WTC11 (cell line): ENCODE data around the gene ARHGAP26. TPM values are rescaled to one million over a fixed set of nuclear protein-coding genes. Genes with fewer than 3 reads are reported as not detected.

ENCODE experiments used
- ATAC-seq: fragments of 200-7000 bp; cut with Tn5 transposase; 2 replicates; pipeline ENCODE4 v1.10.0; 2021; ENCODE audit warnings: mild to moderate bottlenecking, moderate library complexity
- CTCF ChIA-PET: fragments of 300-600 bp; sonication (Branson Sonifier 250); formaldehyde crosslinking; loops from one replicate; lab custom pipeline; 2021; ENCODE audit warnings: antibody characterized with exemption; lab: Charles Lee
- POLR2A ChIA-PET: fragments of 350-600 bp; sonication (Branson Sonifier 250); formaldehyde crosslinking; loops from one replicate; lab custom pipeline; 2021; ENCODE audit warnings: antibody characterized with exemption; lab: Charles Lee
- DNase-seq: peaks from one replicate; pipeline ENCODE4 v3.0.0; 2021; ENCODE audit warnings: low spot score
- H3K27ac Mint-ChIP-seq: 2 replicates; pipeline ENCODE4 v1.8.0; 2021; ENCODE audit warnings: mixed read lengths
- H3K27me3 Mint-ChIP-seq: 2 replicates; pipeline ENCODE4 v1.8.0; 2021; ENCODE audit warnings: low read depth, mild to moderate bottlenecking, moderate library complexity, mixed read lengths
- H3K36me3 Mint-ChIP-seq: 2 replicates; pipeline ENCODE4 v1.8.0; 2021; ENCODE audit warnings: mixed read lengths
- H3K4me1 Mint-ChIP-seq: 2 replicates; pipeline ENCODE4 v1.8.0; 2022; ENCODE audit warnings: mixed read lengths
- H3K4me3 Mint-ChIP-seq: 2 replicates; pipeline ENCODE4 v1.8.0; 2021; ENCODE audit warnings: mild to moderate bottlenecking, moderate library complexity, mixed read lengths
- H3K9me3 Mint-ChIP-seq: 2 replicates; pipeline ENCODE4 v1.8.0; 2021; ENCODE audit warnings: mixed read lengths
- CBFB ChIP-seq: sonication (generic); formaldehyde crosslinking; IDR thresholded peaks from 2 replicates; pipeline ENCODE4 v1.8.1; 2022; ENCODE audit warnings: mild to moderate bottlenecking, low read depth, missing genetic modification reagents
- CREM ChIP-seq: sonication (generic); formaldehyde crosslinking; IDR thresholded peaks from 2 replicates; pipeline ENCODE4 v1.8.1; 2022; ENCODE audit warnings: mild to moderate bottlenecking, missing genetic modification reagents, moderate library complexity
- ETV6 ChIP-seq: sonication (generic); formaldehyde crosslinking; IDR thresholded peaks from 2 replicates; pipeline ENCODE4 v1.8.1; 2022; ENCODE audit warnings: mild to moderate bottlenecking, missing genetic modification reagents
- GRHL2 ChIP-seq: fragments of 250-450 bp; sonication (Bioruptor Pico); IDR thresholded peaks from 2 replicates; pipeline ENCODE4 v1.8.0; 2022; ENCODE audit warnings: mild to moderate bottlenecking, moderate library complexity; ENCODE audit not compliant: insufficient replicate concordance, severe bottlenecking
- GTF2I ChIP-seq: fragments of 250-450 bp; sonication (Bioruptor Pico); conservative IDR thresholded peaks from 2 replicates; pipeline ENCODE4 v1.4.0; 2021; ENCODE audit warnings: mild to moderate bottlenecking
- IRF2 ChIP-seq: sonication (generic); formaldehyde crosslinking; IDR thresholded peaks from 2 replicates; pipeline ENCODE4 v1.8.0; 2022; ENCODE audit warnings: low read depth, missing genetic modification reagents, borderline replicate concordance
- MXD4 ChIP-seq: fragments of 250-450 bp; sonication (Bioruptor Pico); IDR thresholded peaks from 2 replicates; pipeline ENCODE4 v1.8.0; 2021; ENCODE audit warnings: mild to moderate bottlenecking, moderate library complexity, borderline replicate concordance
- NFATC4 ChIP-seq: fragments of 250-450 bp; sonication (Bioruptor Pico); IDR thresholded peaks from 2 replicates; pipeline ENCODE4 v1.9.0; 2021; ENCODE audit warnings: mild to moderate bottlenecking
- NFE2L1 ChIP-seq: sonication (generic); formaldehyde crosslinking; IDR thresholded peaks from 2 replicates; pipeline ENCODE4 v1.8.1; 2023; ENCODE audit warnings: missing genetic modification reagents
- NFYB ChIP-seq: sonication (generic); formaldehyde crosslinking; conservative IDR thresholded peaks from 2 replicates; pipeline ENCODE4 v1.8.0; 2022; ENCODE audit warnings: low read depth, missing genetic modification reagents
- NR1H2 ChIP-seq: sonication (generic); formaldehyde crosslinking; IDR thresholded peaks from 2 replicates; pipeline ENCODE4 v1.9.0; 2021; ENCODE audit warnings: mild to moderate bottlenecking, moderate library complexity, missing genetic modification reagents
- NR2C2 ChIP-seq: sonication (generic); formaldehyde crosslinking; IDR thresholded peaks from 2 replicates; pipeline ENCODE4 v1.8.0; 2022; ENCODE audit warnings: mild to moderate bottlenecking, missing genetic modification reagents
- OVOL2 ChIP-seq: fragments of 250-450 bp; sonication (Bioruptor Pico); IDR thresholded peaks from 2 replicates; pipeline ENCODE4 v1.9.0; 2021; ENCODE audit warnings: mild to moderate bottlenecking, borderline replicate concordance
- TCF7 ChIP-seq: sonication (generic); formaldehyde crosslinking; IDR thresholded peaks from 2 replicates; pipeline ENCODE4 v1.8.0; 2022; ENCODE audit warnings: mild to moderate bottlenecking, low read depth, missing genetic modification reagents, moderate library complexity
- TEAD1 ChIP-seq: sonication (generic); formaldehyde crosslinking; IDR thresholded peaks from 2 replicates; pipeline ENCODE4 v1.8.0; 2022; ENCODE audit warnings: mild to moderate bottlenecking, missing genetic modification reagents
- TP53 ChIP-seq: sonication (generic); formaldehyde crosslinking; IDR thresholded peaks from 2 replicates; pipeline ENCODE4 v1.8.1; 2023; ENCODE audit warnings: mild to moderate bottlenecking, missing genetic modification reagents
- ZNF232 ChIP-seq: sonication (generic); formaldehyde crosslinking; IDR thresholded peaks from 2 replicates; pipeline ENCODE4 v1.8.0; 2022; ENCODE audit warnings: mild to moderate bottlenecking, missing genetic modification reagents
- total RNA-seq: library from RNA; stranded (reverse); gene quantifications from 3 replicates; pipeline ENCODE4 v1.2.3, GENCODE V29; 2021
- TF ChIP-seq, protein P1 (sequence below): fragments of 250-450 bp; sonication (Bioruptor Pico); IDR thresholded peaks from 2 replicates; pipeline ENCODE4 v2.1.2; 2022; ENCODE audit warnings: mild to moderate bottlenecking, moderate library complexity
- TF ChIP-seq, protein P2 (sequence below): sonication (generic); formaldehyde crosslinking; IDR thresholded peaks from 2 replicates; pipeline ENCODE4 v1.8.1; 2022; ENCODE audit warnings: mild to moderate bottlenecking, moderate library complexity, missing genetic modification reagents
- TF ChIP-seq, protein P3 (sequence below): sonication (generic); formaldehyde crosslinking; IDR thresholded peaks from 2 replicates; pipeline ENCODE4 v1.8.0; 2023; ENCODE audit warnings: missing genetic modification reagents
- TF ChIP-seq, protein P4 (sequence below): sonication (generic); formaldehyde crosslinking; conservative IDR thresholded peaks from 2 replicates; pipeline ENCODE4 v1.8.1; 2022; ENCODE audit warnings: mild to moderate bottlenecking, missing genetic modification reagents
- TF ChIP-seq, protein P5 (sequence below): fragments of 250-450 bp; sonication (Bioruptor Pico); IDR thresholded peaks from 2 replicates; pipeline ENCODE4 v1.9.0; 2021; ENCODE audit warnings: mild to moderate bottlenecking
- TF ChIP-seq, protein P6 (sequence below): sonication (generic); formaldehyde crosslinking; IDR thresholded peaks from 2 replicates; pipeline ENCODE4 v1.8.1; 2023; ENCODE audit warnings: mild to moderate bottlenecking, missing genetic modification reagents, moderate library complexity
- TF ChIP-seq, protein P7 (sequence below): sonication (generic); formaldehyde crosslinking; IDR thresholded peaks from 2 replicates; pipeline ENCODE4 v1.8.0; 2023; ENCODE audit warnings: missing genetic modification reagents, mild to moderate bottlenecking, borderline replicate concordance
- TF ChIP-seq, protein P8 (sequence below): sonication (generic); formaldehyde crosslinking; IDR thresholded peaks from 2 replicates; pipeline ENCODE4 v1.8.0; 2022; ENCODE audit warnings: mild to moderate bottlenecking, missing genetic modification reagents

The ARHGAP26 gene
- total RNA-seq, 1 experiment from 2014 or later: 22.3 TPM

DNA sequence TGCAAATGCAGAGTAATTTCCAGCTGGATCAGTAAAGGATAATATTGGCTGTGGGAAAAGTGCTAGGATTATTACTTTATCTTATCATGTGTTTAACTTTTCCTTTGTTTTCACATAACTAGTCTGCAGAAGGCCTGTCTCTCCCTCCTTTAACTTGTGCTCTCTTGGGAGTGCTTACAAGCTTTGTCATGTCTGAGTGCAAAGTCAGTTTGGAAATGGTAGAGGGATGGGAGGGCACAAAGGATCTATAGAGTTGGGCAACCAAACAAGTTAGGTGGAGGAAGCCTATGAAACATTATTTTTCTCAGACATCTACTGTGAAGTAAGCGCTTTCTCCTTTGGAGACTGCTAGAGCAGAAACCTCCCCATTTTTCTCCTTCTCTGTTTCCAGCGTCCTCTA lies 308.8 kb downstream of the ARHGAP26 start (continued):
- TF ChIP-seq OVOL2 (CRISPR knock-in tag): no peak
- TF ChIP-seq, protein P1, sequence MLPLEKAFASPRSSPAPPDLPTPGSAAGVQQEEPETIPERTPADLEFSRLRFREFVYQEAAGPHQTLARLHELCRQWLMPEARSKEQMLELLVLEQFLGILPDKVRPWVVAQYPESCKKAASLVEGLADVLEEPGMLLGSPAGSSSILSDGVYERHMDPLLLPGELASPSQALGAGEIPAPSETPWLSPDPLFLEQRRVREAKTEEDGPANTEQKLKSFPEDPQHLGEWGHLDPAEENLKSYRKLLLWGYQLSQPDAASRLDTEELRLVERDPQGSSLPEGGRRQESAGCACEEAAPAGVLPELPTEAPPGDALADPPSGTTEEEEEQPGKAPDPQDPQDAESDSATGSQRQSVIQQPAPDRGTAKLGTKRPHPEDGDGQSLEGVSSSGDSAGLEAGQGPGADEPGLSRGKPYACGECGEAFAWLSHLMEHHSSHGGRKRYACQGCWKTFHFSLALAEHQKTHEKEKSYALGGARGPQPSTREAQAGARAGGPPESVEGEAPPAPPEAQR (CRISPR knock-in tag): no peak
- no peak for TF ChIP-seq ZNF232 (CRISPR knock-in tag)
- TF ChIP-seq, protein P2, sequence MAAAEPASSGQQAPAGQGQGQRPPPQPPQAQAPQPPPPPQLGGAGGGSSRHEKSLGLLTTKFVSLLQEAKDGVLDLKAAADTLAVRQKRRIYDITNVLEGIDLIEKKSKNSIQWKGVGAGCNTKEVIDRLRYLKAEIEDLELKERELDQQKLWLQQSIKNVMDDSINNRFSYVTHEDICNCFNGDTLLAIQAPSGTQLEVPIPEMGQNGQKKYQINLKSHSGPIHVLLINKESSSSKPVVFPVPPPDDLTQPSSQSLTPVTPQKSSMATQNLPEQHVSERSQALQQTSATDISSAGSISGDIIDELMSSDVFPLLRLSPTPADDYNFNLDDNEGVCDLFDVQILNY: no peak
- TF ChIP-seq, protein P3, sequence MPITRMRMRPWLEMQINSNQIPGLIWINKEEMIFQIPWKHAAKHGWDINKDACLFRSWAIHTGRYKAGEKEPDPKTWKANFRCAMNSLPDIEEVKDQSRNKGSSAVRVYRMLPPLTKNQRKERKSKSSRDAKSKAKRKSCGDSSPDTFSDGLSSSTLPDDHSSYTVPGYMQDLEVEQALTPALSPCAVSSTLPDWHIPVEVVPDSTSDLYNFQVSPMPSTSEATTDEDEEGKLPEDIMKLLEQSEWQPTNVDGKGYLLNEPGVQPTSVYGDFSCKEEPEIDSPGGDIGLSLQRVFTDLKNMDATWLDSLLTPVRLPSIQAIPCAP (CRISPR knock-in tag): no peak
- no peak for TF ChIP-seq TP53 (CRISPR knock-in tag)

DNA sequence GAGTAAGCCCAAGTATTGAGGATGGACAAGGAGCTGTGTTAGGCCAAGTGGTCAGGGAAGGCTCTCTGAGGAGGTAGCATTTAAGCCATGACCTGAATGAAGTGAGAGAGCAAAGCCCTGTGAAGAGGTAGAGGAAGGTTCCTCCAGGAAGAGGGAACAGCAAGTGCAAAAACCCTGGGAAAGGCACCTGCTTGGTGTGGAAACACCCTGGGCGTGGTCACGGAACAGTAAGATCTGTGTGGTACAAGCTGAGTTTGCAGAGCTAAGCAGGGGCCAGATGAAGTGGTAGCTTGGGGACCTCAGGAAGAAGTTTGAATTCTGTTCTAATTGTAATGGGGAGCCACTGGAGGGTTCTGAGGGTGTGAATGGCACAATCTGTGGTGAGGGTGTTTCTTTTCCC lies 310.2 kb downstream of the ARHGAP26 start:
- Mint-ChIP-seq H3K4me1 (peaks cover 25% of the 10 kb centered on the region), H3K9me3 (no peaks in the 10 kb centered on the region), H3K36me3 (no peaks in the 10 kb centered on the region), H3K4me3 (no peak overlapping the region), H3K27me3 (no peaks in the 10 kb centered on the region), H3K27ac (no peak overlapping the region)
- DNase-seq (no peak), ATAC-seq (no peak)
- no peak for TF ChIP-seq ETV6 (CRISPR knock-in tag)
- TF ChIP-seq GTF2I: no peak
- TF ChIP-seq NFATC4 (CRISPR knock-in tag): no peak
- TF ChIP-seq CREM (CRISPR knock-in tag): no peak
- POLR2A ChIA-PET: no interaction called here
- CTCF ChIA-PET: no interaction called here

DNA sequence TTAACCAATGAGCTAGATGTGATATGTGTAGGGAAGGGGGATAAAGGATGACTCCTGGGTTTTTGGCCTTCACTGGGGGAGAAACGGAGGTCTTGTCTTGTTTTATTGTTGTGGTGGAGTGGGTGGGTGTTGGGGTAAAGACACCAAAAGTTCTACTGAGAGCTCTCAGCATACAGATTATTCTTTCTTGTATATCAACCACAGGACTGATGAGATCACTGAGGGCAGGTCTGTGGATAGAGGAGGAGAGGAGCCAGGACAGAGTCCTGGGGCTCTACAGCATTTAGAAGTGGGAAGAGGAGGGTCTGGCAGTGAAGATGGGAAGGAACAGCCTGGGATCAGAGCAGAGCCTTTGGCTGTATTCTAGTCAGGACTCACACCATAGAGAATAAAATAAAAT lies 310.8 kb downstream of the ARHGAP26 start:
- no peak for DNase-seq

More for the DNA sequence above, 310.8 kb downstream of the ARHGAP26 start:
- Mint-ChIP-seq H3K36me3 (no peaks in the 10 kb centered on the region), H3K9me3 (no peaks in the 10 kb centered on the region), H3K4me1 (peaks cover 25% of the 10 kb centered on the region), H3K4me3 (no peak overlapping the region), H3K27me3 (no peaks in the 10 kb centered on the region), H3K27ac (no peak overlapping the region)
- TF ChIP-seq, protein P4, sequence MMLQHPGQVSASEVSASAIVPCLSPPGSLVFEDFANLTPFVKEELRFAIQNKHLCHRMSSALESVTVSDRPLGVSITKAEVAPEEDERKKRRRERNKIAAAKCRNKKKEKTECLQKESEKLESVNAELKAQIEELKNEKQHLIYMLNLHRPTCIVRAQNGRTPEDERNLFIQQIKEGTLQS (CRISPR knock-in tag): no peak
- TF ChIP-seq, protein P5, sequence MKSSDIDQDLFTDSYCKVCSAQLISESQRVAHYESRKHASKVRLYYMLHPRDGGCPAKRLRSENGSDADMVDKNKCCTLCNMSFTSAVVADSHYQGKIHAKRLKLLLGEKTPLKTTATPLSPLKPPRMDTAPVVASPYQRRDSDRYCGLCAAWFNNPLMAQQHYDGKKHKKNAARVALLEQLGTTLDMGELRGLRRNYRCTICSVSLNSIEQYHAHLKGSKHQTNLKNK (CRISPR knock-in tag): no peak
- TF ChIP-seq IRF2 (CRISPR knock-in tag): no peak
- TF ChIP-seq ETV6 (CRISPR knock-in tag): no peak
- TF ChIP-seq TCF7 (CRISPR knock-in tag): no peak
- TF ChIP-seq, protein P6, sequence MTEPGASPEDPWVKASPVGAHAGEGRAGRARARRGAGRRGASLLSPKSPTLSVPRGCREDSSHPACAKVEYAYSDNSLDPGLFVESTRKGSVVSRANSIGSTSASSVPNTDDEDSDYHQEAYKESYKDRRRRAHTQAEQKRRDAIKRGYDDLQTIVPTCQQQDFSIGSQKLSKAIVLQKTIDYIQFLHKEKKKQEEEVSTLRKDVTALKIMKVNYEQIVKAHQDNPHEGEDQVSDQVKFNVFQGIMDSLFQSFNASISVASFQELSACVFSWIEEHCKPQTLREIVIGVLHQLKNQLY (CRISPR knock-in tag): no peak
- no peak for TF ChIP-seq CBFB (CRISPR knock-in tag)
- TF ChIP-seq NR1H2: no peak
- no peak for TF ChIP-seq NR2C2 (CRISPR knock-in tag)
- TF ChIP-seq NFYB (CRISPR knock-in tag): no peak
- TF ChIP-seq, protein P7, sequence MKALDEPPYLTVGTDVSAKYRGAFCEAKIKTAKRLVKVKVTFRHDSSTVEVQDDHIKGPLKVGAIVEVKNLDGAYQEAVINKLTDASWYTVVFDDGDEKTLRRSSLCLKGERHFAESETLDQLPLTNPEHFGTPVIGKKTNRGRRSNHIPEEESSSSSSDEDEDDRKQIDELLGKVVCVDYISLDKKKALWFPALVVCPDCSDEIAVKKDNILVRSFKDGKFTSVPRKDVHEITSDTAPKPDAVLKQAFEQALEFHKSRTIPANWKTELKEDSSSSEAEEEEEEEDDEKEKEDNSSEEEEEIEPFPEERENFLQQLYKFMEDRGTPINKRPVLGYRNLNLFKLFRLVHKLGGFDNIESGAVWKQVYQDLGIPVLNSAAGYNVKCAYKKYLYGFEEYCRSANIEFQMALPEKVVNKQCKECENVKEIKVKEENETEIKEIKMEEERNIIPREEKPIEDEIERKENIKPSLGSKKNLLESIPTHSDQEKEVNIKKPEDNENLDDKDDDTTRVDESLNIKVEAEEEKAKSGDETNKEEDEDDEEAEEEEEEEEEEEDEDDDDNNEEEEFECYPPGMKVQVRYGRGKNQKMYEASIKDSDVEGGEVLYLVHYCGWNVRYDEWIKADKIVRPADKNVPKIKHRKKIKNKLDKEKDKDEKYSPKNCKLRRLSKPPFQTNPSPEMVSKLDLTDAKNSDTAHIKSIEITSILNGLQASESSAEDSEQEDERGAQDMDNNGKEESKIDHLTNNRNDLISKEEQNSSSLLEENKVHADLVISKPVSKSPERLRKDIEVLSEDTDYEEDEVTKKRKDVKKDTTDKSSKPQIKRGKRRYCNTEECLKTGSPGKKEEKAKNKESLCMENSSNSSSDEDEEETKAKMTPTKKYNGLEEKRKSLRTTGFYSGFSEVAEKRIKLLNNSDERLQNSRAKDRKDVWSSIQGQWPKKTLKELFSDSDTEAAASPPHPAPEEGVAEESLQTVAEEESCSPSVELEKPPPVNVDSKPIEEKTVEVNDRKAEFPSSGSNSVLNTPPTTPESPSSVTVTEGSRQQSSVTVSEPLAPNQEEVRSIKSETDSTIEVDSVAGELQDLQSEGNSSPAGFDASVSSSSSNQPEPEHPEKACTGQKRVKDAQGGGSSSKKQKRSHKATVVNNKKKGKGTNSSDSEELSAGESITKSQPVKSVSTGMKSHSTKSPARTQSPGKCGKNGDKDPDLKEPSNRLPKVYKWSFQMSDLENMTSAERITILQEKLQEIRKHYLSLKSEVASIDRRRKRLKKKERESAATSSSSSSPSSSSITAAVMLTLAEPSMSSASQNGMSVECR (CRISPR knock-in tag): no peak
- no peak for TF ChIP-seq GTF2I
- TF ChIP-seq, protein P8, sequence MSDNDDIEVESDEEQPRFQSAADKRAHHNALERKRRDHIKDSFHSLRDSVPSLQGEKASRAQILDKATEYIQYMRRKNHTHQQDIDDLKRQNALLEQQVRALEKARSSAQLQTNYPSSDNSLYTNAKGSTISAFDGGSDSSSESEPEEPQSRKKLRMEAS (CRISPR knock-in tag): no peak
- no peak for TF ChIP-seq MXD4
- TF ChIP-seq GRHL2 (CRISPR knock-in tag): no peak
- no peak for TF ChIP-seq NFE2L1
- TF ChIP-seq TEAD1 (CRISPR knock-in tag): no peak
- ATAC-seq: no peak
- POLR2A ChIA-PET: no interaction called here
- CTCF ChIA-PET: no interaction called here
